ENCODE data around the gene BTBD17.
"Not testable (repeated sequence)": the region's sequence is repeated elsewhere in the genome, so short reads cannot be mapped to it uniquely, and the experiment has no call there.

Gene BTBD17, protein sequence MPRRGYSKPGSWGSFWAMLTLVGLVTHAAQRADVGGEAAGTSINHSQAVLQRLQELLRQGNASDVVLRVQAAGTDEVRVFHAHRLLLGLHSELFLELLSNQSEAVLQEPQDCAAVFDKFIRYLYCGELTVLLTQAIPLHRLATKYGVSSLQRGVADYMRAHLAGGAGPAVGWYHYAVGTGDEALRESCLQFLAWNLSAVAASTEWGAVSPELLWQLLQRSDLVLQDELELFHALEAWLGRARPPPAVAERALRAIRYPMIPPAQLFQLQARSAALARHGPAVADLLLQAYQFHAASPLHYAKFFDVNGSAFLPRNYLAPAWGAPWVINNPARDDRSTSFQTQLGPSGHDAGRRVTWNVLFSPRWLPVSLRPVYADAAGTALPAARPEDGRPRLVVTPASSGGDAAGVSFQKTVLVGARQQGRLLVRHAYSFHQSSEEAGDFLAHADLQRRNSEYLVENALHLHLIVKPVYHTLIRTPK

DNA sequence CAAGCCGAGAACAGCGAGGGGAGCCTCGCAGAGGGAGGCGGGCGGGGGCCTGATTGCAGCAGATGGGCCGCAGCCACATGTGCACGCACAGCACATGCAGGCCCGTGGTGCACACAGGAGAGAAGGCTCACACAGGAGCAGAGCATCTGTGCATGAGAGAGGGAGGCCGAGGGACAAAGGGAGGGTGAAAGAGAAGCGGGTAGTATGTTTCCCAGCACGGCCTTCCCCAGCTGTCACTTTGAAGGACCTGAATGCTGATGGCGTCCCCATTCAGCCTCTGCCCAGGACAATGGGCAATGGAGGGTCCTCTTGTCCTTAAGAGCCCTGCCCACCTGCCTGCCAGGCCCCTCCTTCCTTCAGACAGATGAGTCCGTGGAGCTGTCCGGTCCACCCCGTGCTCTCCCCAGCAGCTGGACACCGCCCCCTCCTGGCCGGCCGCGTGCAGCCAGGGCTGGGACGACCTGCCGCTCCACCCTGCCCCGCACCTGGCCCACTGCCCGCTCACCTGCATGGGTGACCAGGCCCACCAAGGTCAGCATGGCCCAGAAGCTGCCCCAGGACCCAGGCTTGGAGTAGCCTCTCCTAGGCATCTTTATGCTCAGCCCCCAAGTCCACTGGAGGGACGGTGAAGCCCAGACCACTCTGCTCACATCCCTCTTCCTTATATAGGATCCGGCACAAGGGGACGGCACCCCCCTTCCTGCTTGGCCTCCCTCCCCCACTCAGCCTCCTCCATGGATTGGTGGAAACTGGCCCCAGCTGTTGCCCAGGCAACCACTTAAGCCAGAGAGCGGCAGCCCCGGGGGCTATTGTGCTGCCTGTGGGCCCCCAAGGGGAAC is at the start of gene BTBD17:
Gene BTBD17 (minus strand): TSS at position 639 of the 839 bp plus-strand sequence. CDS start 49 bp downstream, at position 590.
- peak in 1 of 2 donors; percentile 48 for DNase-seq

DNA sequence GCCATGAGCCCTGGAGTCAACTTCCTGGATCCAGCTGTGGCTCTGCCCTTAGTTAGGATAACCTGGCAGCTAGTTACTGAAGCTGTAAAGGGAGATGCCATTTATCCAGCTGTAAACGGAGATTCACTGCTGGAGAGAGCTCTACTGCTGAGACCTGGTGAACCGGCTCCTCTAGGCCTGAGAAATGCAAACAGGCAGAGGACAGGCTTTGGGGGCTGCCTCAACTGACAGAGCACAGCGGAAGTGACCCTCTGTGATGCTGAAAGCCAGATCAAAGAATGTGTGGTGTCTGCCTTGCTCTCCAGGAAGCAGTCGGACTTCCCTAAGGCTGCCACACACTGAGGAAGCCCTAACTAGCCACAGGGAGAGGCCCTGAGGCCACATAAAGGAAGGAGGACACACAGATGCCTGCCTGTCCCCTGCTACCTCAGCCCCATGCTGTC is 48.4 kb upstream of the BTBD17 start:
- DNase-seq = no peak

DNA sequence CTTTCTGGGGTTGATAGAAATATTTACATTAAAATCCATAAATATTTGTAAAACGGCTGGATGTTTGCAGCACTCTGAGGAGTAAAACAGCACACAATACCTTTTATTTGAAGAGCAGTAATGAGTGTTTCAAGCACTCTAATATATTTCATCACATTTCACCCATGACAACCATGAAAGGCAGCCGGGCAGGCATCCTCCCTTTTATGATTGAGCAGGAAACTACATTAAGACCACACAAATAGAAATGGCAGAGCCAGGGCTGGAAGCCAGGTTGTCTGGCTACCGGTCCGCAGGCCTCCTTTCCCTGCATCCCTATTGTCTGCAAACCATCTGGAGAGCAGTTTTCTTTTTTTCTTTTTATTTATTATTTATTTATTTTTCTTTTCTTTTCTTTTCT is 47.1 kb upstream of the BTBD17 start:
- no peak for DNase-seq

DNA sequence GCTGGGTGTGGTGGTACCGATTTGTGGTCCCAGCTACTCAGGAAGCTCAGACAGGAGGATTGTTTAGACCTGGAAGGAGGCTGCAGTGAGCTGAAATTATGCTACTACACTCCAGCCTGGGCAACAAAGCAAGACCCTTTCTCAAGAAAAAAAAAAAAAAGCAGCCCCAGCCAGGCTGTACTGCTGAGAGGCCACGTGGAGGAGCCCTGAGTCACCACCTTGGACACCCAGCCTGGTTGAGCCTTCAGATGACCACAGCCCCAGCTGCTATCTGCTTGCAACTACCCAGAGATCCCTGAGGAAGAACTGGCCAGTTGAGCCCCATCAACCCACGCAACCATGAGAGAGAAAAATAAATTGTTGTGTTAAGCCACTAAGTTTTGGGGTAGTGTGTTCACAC is 46.6 kb upstream of the BTBD17 start:
- DNase-seq = no peak

DNA sequence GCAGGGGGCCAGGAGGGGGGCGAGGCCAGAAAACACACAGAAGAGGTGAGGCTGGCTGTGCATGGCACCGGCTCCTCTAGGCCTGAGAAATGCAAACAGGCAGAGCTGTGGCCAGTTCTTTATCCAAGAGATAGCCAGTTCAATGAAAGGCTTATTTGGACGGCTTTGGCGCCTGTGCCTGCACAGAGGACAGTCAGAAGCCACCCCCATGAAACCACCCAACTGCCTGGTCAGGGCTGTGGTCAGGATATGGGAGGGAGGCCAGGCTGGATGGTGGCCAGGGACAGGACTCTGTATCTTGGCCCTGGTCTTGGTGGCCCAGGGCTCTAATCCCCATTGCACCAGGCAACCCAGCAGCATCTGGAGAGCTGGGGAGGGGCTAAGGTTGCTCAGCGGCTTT is 45.7 kb upstream of the BTBD17 start:
- DNase-seq = no peak

DNA sequence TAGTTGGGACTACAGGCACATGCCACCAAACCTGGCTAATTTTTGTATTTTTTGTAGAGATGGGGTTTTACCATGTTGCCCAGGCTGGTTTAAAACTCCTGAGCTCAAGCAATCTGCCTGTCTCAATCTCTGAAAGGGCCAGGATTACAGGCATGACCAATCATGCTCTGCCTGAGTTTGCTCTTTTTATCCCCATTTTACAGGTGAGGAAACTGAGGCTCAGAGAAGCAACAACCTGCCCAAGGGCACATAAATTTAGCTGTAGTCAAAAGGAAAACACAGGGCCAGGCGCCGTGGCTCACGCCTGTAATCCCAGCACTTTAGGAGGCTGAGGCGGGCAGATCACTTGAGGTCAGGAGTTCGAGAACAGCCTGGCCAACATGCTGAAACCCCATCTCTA is 43.6 kb upstream of the BTBD17 start:
- DNase-seq = not testable (repeated sequence)

DNA sequence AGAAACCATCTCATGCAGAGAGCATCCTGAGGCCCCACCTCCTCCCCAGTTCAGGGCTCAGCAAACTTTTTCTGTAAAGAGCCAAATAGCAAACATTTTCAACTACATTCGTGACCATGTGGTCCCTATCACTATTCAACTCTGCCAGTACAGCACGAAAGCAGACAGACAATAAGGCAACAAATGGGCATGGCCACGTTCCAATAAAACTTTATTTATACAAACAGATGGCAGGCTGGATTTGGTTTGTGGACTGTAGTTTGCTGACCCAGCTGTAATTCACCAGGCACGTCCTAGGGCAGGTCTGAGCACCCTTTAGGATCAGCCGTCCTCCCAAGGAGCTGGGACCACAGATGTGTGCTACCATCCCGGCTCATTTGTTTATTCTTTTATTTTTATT is 43.1 kb upstream of the BTBD17 start:
- DNase-seq = no peak

DNA sequence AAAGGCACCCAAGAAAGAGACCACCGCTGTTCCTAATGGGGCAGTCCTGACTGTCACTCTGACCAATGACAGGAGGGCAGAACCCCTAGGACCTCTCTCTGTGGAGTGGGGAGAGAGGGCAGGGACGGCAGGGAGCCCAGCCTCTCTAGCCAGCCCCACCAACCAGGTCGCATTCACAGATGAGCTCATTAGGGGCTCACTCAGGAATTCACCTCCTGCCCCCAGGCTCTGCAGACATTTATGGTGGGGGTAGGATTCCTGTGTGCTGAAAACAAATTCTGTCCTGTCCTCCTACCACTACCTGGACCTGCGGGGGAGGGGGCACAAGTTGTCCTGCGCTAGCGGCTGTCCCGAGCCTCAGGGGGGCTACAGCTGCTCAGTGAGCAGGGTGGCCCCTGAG is 42.5 kb upstream of the BTBD17 start:
- DNase-seq = no peak

DNA sequence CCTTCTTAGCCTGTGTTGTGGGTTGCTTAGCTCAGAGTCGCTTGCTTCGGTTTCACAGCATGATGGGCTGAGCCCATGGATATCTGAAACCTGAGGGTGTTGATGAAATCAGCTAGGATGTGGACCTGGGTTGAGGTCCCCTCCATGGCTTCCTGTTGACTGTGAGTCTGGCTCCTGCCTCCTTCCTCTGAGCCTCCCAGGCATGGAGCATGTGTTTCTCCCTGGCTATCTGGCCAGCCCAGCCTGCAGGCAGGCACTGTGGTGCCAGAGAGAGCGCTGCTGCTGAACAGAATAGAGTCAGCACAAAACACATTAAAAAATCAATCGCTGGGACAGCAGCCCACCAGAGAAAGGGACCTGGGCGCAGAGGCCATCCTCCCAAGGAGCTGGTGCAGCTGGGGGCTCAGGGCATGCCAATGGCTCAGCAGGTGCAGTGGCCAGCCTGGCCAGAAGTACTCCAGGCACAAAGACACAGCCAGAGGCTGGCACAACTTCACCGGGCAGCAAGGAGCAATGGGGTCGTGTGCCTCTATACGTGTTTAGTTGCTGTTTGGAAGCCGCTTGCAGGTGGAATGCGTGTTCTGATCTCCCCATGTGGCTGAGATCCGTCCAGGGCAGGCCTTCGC is 42.0 kb upstream of the BTBD17 start:
- DNase-seq = no peak

DNA sequence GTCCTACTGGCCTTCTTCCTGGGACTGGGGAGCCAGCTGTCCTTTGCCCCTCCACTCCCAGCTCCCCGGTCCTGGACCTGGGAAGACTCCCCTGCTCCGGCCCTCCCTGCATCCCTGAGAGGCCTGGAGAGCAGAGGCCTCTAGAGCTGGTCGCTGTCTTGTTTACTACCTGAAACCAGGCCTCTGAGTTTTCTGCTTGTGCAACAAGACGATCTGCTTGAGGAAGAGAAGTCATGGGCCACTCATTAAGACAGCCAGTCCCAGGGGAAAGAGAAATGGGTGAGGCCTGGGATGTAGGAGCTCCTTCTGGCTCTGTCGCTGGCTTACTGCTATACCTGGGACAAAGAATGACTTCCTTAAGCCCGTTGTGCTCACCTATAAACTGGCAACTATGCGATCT is 40.4 kb upstream of the BTBD17 start:
- DNase-seq = no peak

DNA sequence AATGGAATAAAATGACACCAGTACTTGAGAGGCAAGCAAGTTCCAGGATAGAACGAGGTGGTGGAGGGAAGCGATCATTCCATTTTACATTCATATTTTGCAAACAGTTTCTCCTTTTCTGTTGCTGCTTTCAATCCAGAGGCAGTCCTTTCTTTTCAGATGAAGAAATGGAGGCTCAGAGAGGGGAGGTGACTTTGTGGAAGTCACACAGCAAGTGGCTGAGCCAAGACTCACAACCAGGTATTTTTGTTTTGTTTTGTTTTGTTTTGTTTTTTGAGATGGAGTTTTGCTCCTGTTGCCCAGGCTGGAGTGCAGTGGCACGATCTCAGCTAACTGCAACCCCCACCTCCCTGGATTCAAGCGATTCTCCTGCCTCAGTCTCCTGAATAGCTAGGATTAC is 34.9 kb upstream of the BTBD17 start:
- DNase-seq = no peak

DNA sequence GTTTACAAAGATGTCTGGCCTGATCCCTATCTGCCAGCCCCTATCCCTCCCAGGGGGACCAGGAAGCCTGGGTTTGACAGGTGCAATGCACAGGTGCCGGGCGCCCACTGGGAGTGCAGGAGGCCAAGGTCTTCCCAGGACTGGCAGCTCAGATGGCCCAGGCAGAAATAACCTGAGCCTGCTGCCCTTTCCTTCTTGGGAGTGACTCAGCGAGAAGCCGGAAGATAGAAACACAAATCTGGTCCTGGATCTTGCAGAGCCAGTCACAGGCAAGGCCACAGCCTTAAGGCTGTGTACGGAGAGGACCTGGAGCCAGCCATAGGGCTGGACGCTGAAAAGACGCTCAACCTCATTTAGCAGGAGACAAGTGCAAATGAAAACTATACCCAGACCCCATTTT is 33.3 kb upstream of the BTBD17 start:
- no peak for DNase-seq

DNA sequence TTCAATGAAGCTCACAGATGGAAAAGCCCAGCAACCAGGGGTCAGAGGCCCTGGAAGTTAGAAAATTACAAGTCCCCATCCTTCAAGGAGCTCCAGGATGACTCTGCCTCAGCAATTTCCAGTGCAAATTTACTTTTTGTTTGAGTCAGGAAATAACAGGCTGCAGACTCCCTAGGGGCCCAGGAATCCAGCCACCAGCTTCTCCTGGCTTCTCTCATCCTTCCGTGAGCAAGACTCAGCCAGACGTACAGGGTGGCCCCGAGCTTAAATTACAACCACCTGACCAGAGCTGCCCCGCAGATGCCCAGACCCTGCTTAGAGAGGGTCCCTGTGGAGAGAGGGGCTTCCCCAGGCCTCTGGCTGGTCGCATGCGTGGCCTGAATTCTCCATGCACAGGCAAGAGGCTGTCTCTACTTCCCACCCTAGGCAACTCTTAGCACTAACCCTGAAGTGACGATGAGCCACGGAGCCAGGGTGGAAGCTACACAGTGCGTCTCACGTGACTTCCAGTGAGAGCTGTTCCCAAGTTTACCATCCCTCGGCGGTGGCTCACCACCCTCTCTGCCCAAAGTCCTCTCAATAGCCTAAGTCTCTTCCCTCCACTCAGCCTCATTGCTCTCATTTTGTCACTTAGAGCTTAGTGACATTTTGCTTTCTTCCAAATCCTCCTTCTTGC is 32.7 kb upstream of the BTBD17 start:
- no peak for DNase-seq

DNA sequence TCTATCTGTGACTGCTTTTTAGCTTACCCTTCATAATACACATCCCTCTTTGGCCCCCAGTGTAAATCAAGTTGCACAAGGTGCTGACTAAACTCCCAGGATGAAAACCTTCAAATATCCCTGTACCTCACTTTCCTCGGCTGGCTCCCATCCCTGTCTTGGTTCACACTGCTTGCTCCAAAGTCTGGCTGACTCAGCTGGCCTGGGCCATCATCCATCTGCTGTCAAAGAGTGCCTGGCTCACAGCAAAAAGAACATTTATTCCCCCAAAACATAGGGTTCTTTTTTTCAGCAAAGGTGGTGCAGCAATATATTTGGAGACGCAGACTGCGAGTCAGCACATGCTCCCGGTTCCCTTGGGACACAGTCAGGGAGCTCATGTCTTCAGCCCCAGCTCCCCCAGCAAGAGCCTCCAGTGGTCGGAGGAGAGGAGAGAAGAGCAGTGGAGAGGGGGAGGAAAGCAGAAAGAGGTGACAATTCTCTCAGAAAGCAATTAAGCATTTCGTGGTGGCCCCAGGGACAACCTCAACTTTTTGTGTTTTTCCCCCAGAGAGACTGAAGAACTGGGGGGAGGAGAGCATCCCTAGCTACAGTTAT is 31.8 kb upstream of the BTBD17 start:
- no peak for DNase-seq

DNA sequence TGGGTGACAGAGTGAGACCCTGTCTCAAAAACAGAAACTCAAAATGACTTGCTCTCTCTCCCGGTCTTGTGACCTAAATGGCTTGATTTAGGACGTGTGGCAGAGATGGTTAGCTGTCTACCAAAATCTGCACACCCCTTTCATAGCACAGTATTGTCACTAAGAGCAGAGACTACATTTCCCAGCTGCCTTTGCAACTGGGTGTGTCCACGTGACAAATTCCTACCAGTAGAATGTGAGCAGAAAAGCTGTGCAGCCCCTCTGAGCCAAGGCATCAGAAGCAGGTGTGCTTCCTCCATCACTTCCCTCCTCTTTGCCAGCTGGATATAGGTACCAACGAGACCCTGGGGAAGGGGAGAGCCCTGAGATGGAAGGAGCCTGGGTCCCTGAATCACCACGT is 31.2 kb upstream of the BTBD17 start:
- DNase-seq = no peak

DNA sequence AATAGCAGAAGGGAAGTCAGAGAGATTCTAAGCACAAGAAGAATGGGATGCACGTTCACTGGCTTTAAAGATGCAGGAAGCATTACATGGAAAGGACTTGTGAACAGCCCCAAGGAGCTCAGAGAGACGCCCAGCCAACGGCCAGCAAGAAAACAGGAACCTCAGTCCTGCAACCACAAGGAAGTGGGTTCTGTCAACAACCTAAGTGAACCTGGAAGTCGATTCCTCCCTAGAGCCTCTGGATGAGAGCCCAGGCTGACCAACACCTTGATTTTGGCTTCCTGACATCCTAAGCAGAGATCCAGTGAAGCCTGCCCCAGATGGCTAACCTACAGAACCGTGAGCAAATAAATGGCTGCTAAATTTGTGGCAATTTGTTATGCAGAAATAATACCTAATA is 30.1 kb upstream of the BTBD17 start:
- no peak for DNase-seq

DNA sequence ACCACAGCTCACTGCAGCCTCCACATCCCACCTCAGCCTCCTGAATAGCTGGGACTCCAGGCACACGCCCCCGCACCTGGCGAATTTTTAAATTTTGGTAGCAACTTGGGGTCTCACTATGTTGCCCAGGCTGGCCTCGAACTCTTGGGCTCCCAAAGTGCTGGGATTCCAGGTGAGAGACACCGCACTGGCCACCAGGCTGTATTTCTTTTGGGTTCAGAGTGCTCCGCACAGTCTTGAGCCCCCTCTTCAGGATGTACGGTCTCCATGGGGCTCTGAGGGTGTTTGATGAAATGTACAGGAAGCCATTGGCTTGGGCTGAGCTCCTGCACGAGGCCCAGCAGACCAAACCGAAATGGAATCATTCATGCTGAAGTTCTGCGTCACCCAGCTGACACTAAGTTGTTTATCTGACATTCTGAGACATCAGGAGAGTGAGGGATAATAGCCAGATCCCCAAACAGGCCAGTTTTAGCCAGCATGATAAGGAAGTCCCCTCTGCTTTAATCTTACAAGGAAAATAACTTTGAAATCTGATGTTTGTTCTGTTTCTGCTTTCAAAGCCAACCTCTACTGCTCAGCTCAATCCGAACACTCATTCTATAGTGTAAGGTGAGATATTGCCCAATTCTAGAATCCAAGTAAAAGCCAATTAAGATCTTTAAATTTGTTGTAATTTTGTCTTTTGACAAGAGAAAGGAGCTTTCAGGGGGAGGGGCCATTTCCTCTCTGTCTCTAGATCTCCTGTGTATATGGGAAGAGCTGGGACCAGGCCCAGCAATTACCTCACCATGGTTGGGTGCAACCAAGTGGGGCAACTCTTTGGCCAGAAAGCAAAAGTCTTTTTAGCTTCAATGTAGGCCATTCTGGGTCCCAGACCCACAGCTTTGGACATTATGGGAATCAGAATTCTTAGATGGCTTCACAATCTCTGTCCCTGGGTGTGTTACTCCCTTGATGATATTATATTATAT is 29.3 kb upstream of the BTBD17 start:
- DNase-seq = no peak

DNA sequence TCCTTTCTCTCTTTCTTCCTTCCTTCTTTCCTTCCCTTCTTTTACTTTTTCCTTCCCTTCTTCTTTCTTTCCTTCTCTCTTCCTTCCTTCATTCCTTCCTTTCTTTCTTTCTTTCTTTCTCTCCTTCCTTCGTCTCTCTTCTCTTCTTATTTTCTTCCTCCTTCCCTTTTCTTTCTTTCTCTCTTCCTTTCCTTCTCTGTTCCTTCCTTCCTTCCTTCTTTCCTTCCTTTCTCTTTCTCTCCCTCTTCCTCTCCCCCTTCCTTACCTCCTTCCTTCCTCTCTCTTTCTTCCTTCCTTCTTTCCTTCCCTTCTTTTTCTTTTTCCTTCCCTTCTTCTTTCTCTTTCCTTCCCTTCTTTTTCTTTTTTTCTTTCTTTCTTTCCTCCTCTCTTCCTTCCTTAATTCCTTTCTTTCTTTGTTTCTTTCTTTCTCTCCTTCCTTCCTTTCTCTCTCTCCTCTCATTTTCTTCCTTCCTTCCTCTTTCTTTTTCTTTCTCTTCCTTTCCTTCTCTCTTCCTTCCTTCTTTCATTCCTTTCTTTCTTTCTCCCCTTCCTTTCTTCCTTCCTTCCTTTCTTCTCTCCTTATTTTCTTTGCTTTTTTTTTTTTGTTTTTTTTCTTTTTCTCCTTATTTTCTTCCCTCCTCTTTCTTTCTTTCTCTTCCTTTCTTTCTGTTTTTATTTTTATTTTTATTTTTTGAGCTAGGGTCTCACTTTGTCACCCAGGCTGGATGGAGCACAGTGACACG is 28.4 kb upstream of the BTBD17 start:
- DNase-seq = no peak

DNA sequence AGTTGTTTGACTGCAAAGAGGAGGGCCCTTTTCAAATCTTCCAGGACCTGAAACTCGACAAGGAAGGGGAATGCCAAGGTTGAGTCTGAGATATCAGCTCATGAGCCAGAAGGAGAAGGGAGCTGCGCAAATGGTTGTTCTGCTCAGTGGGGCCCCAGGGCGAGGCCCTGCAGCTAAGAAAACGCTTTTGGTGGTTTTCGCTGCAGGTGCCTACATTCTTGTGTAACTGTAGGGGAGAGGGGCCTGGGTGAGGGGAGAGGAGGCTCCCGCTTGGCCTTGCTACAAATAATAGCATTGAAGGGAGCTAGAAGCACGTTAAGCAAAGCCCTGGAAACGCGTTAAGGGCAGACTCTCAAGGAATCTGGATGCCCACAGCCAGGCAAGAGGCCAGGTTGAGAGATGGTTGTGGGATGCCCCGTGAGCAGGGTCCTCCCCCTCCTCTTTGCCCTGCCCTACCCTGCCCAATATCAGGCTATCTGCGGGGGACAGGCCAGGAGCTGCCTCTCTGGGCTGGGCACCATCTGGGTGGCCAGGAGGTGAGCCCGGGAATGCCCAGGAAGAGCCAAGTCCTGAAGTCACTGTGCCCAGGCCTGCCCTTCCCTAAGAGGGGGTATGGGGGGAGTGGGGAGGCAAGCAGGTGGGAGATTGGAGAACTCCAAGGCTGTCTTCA is 27.6 kb upstream of the BTBD17 start:
- DNase-seq = no peak
